Measurements from ENCODE around the gene CEBPA.

CEBPA gene

DNA sequence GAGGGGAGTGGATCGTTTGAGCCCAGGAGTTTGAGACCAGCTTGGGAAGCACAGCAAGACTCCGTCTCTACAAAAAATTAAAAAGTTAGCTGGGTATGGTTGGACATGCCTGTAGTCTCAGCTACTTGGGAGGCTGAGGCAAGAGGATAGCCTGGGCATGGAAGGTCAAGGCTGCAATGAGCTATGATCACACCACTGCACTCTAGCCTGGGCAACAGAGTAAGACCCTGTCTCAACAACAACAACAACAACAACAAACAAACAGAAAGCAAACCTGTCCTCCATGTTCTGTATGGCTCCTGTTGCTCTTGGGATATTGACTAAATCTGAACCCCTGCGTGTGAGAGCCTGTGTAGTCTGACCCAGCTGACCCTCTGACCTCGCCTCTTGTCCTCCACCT is 14.9 kb downstream of the CEBPA start:
- H3K4me3 ChIP-seq (ENCODE audit: low read depth in 1 of 2, low read length in 1 of 2), result peak overlapping the region; percentile 32 to 37
- no peaks in the 10 kb centered on the region for H3K9me3 ChIP-seq
- H3K27me3 ChIP-seq, result no peaks in the 10 kb centered on the region
- no peaks in the 10 kb centered on the region for H3K36me3 ChIP-seq
- H3K4me1 ChIP-seq (ENCODE audit: control insufficient read depth in 1 of 2, insufficient read depth in 1 of 2, low read depth in 1 of 2, low read length in 1 of 2), result peaks cover 82 to 84% of the 10 kb centered on the region in 2 experiments
- TF ChIP-seq, protein P1, sequence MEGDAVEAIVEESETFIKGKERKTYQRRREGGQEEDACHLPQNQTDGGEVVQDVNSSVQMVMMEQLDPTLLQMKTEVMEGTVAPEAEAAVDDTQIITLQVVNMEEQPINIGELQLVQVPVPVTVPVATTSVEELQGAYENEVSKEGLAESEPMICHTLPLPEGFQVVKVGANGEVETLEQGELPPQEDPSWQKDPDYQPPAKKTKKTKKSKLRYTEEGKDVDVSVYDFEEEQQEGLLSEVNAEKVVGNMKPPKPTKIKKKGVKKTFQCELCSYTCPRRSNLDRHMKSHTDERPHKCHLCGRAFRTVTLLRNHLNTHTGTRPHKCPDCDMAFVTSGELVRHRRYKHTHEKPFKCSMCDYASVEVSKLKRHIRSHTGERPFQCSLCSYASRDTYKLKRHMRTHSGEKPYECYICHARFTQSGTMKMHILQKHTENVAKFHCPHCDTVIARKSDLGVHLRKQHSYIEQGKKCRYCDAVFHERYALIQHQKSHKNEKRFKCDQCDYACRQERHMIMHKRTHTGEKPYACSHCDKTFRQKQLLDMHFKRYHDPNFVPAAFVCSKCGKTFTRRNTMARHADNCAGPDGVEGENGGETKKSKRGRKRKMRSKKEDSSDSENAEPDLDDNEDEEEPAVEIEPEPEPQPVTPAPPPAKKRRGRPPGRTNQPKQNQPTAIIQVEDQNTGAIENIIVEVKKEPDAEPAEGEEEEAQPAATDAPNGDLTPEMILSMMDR (IDR thresholded peaks at IDR 0.05), result no peak
- H3K27ac ChIP-seq, result peak overlapping the region; percentile 85

DNA sequence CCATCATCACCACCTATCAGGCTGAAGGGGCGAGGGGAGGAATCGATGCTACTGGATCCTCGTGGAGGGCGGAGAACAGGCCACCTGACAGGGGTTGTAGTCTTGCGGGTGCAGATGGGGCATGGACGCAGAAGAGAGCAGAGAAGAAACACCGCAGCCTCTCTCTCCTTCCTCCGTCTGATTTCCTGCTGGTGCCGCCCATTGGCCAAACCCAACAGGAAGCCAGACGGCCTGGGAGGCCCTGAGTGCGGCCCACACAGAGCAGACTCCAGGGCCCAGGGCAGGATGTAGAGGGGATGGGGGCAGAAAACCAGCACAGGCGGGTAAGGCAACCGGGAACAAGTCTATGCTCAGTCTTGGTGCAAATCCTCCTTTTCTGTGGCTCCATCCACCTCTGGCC is 15.4 kb downstream of the CEBPA start:
- Histone ChIP-seq H3K4me3 (ENCODE audit: low read depth in 1 of 2, low read length in 1 of 2) (peak overlapping the region; percentile 32 to 37), H3K27ac (peak overlapping the region; percentile 85), H3K27me3 (no peaks in the 10 kb centered on the region), H3K36me3 (no peaks in the 10 kb centered on the region), H3K4me1 (ENCODE audit: control insufficient read depth in 1 of 2, insufficient read depth in 1 of 2, low read depth in 1 of 2, low read length in 1 of 2) (peaks cover 81 to 84% of the 10 kb centered on the region in 2 experiments), H3K9me3 (no peaks in the 10 kb centered on the region)
- TF ChIP-seq, protein P1 (IDR thresholded peaks at IDR 0.05), result no peak

DNA sequence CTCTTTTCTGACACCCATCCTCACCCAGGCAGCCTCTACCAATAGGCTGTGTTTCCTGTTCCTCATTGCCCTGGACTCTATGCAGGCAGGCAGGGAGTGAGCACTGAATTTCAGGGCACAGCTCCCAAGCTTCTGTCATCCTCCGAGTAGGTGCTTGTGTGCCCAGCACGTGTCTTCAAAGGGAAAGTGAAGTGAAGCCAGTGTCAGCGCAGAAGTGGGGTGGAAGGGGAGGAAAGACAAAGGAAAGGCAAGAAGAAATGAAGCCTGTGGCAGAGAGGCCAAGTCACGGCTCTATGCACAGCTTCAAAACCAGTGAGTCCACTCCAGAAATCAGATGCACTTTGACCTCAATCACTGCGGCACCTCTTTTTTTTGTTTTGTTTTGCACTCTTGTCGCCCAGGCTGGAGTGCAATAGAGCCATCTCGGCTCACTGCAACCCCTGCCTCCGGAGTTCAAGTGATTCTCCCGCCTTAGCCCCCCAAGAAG is 16.9 kb downstream of the CEBPA start:
- Histone ChIP-seq H3K4me1 (ENCODE audit: control insufficient read depth in 1 of 2, insufficient read depth in 1 of 2, low read depth in 1 of 2, low read length in 1 of 2) (peaks cover 81 to 84% of the 10 kb centered on the region in 2 experiments), H3K27me3 (no peaks in the 10 kb centered on the region), H3K9me3 (no peaks in the 10 kb centered on the region), H3K36me3 (no peaks in the 10 kb centered on the region), H3K27ac (peak overlapping the region; percentile 85), H3K4me3 (ENCODE audit: low read depth in 1 of 2, low read length in 1 of 2) (peak overlapping the region in 1 of 2 experiments; percentile 37)
- TF ChIP-seq, protein P1 (IDR thresholded peaks at IDR 0.05), result no peak

DNA sequence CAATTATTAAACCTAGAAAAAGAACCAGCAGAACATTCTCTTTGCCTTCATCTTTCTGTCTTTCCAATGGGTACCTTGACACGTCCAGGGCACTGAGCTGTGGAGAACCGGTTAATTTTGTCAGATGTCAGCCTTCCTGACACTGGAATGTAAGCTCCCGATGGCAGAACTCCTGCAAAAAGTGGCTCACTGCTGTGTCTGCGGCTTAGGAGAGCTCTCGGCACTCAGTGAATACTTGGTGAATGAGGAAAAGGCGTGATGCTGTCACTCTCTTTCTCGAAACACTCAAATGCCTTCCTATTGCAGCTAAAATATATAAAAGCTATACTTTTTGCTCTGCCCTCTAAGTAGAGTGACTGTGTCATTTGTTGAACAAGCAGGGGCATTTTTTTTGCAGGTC is 17.6 kb downstream of the CEBPA start:
- H3K36me3 ChIP-seq, result no peaks in the 10 kb centered on the region
- H3K4me3 ChIP-seq (ENCODE audit: low read depth in 1 of 2, low read length in 1 of 2), result peak overlapping the region in 1 of 2 experiments; percentile 37
- no peaks in the 10 kb centered on the region for H3K27me3 ChIP-seq
- no peaks in the 10 kb centered on the region for H3K9me3 ChIP-seq
- TF ChIP-seq, protein P1 (IDR thresholded peaks at IDR 0.05), result no peak
- H3K4me1 ChIP-seq (ENCODE audit: control insufficient read depth in 1 of 2, insufficient read depth in 1 of 2, low read depth in 1 of 2, low read length in 1 of 2), result peaks cover 81 to 84% of the 10 kb centered on the region in 2 experiments
- H3K27ac ChIP-seq, result peak overlapping the region; percentile 85

DNA sequence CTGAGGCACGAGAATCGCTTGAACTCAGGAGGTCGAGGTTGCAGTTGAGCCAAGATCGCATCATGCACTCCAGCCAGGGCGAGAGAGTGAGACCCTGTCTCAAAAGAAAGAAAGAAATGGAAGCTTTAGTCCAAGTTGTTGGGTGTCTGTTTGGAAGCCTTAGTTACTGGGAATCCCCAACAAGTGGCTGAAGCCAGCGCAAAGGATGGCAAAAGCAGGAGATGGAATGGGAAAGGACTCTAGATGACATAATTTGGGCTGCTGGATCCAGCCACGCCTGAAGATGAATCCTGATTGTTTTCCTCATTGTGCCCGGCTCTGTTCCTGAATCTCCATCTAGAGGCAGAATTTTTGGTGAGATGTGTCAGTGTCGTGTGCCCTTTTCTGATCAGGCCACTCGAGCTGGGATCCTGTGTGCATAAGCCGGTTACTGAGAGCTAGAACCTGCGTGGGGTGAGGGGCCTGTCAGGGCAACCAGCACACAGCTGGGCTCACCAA is 18.1 kb downstream of the CEBPA start:
- peak overlapping the region; percentile 85 for H3K27ac ChIP-seq
- H3K27me3 ChIP-seq, result no peaks in the 10 kb centered on the region

More for the DNA sequence above, 18.1 kb downstream of the CEBPA start:
- Histone ChIP-seq H3K4me3 (ENCODE audit: low read depth in 1 of 2, low read length in 1 of 2) (no peak overlapping the region), H3K36me3 (no peaks in the 10 kb centered on the region), H3K4me1 (ENCODE audit: control insufficient read depth in 1 of 2, insufficient read depth in 1 of 2, low read depth in 1 of 2, low read length in 1 of 2) (peaks cover 81 to 84% of the 10 kb centered on the region in 2 experiments), H3K9me3 (no peaks in the 10 kb centered on the region)
- TF ChIP-seq, protein P1 (IDR thresholded peaks at IDR 0.05), result no peak

Measured in neutrophil (primary cell).